NT2/D1 (cell line): ENCODE data around the gene TTLL4.
"Not testable (repeated sequence)": the region's sequence is repeated elsewhere in the genome, so short reads cannot be mapped to it uniquely, and the experiment has no call there.

Source experiments
- SUZ12 ChIP-seq: IDR thresholded peaks from 2 replicates; pipeline ENCODE4 v1.6.1; 2011; ENCODE audit not compliant: insufficient read length, insufficient read depth; ENCODE audit errors: extremely low read depth
- YY1 ChIP-seq: IDR thresholded peaks from 2 replicates; pipeline ENCODE4 v1.6.1; 2011; ENCODE audit not compliant: insufficient read length, insufficient read depth
- ZNF274 ChIP-seq: IDR thresholded peaks from 2 replicates; pipeline ENCODE4 v1.6.1; 2011; ENCODE audit warnings: mild to moderate bottlenecking, low read depth, low read length

- TF ChIP-seq YY1, ZNF274, SUZ12: not testable (repeated sequence)
These were observed 62.1 kb downstream of the TTLL4 start for GRCh38 chr2:218772759-218773158.
